GM12878 (cell line): ENCODE data around the gene ITGB2. TPM values are rescaled to one million over a fixed set of nuclear protein-coding genes. Genes with fewer than 3 reads are reported as not detected.

Source experiments
- BHLHE40 ChIP-seq, 2 experiments: fragments of 450-650 bp in 1 of 2; IDR thresholded peaks; 2 replicates each; pipeline ENCODE4 v1.6.1; 2011 to 2017; ENCODE audit warnings: low read depth in 2 of 2, borderline replicate concordance in 1 of 2, improper control_type of control experiment in 1 of 2, low read length in 1 of 2, mild to moderate bottlenecking in 1 of 2
- CREM ChIP-seq: IDR thresholded peaks from 2 replicates; pipeline ENCODE4 v1.6.1; 2014; ENCODE audit warnings: antibody characterized with exemption, low read depth
- EGR1 ChIP-seq, 2 experiments: IDR thresholded peaks; 1 replicate in 1 of 2; 2 replicates in 1 of 2; pipeline ENCODE4 v1.6.1; 2011 to 2012; ENCODE audit warnings: low read depth in 2 of 2, low read length in 2 of 2, borderline replicate concordance in 1 of 2, mild to moderate bottlenecking in 1 of 2, moderate library complexity in 1 of 2
- EP300 ChIP-seq, 2 experiments: fragments of 150-350 bp in 1 of 2; IDR thresholded peaks; 2 replicates each; pipeline ENCODE4 v1.6.1; 2011 to 2012; ENCODE audit warnings: low read depth in 2 of 2, low read length in 2 of 2, borderline replicate concordance in 1 of 2, improper control_type of control experiment in 1 of 2, inconsistent platforms in 1 of 2; ENCODE audit not compliant: control insufficient read depth in 1 of 2
- FOXM1 ChIP-seq: IDR thresholded peaks from 2 replicates; pipeline ENCODE4 v1.6.1; 2012; ENCODE audit warnings: low read depth, mild to moderate bottlenecking, inconsistent platforms, low read length, moderate library complexity
- GATAD2B ChIP-seq: fragments of 450-650 bp; conservative IDR thresholded peaks from 2 replicates; pipeline ENCODE4 v1.6.1; 2017; ENCODE audit warnings: low read depth, mild to moderate bottlenecking, moderate library complexity
- IKZF1 ChIP-seq: fragments of 450-650 bp; conservative IDR thresholded peaks from 2 replicates; pipeline ENCODE4 v1.6.1; 2017; ENCODE audit warnings: antibody characterized with exemption, mild to moderate bottlenecking
- JUNB ChIP-seq: IDR thresholded peaks from 2 replicates; pipeline ENCODE4 v1.6.1; 2016; ENCODE audit warnings: antibody characterized with exemption, mild to moderate bottlenecking
- MEF2B ChIP-seq: fragments of 450-650 bp; IDR thresholded peaks from 2 replicates; pipeline ENCODE4 v1.6.1; 2018; ENCODE audit warnings: mild to moderate bottlenecking, moderate library complexity; ENCODE audit not compliant: partially characterized antibody, poor library complexity, severe bottlenecking
- NBN ChIP-seq: fragments of 450-650 bp; IDR thresholded peaks from 2 replicates; pipeline ENCODE4 v1.6.1; 2016
- RFX5 ChIP-seq: IDR thresholded peaks from 2 replicates; pipeline ENCODE4 v1.6.1; 2011; ENCODE audit warnings: low read depth, low read length, improper control_type of control experiment
- SIN3A ChIP-seq: IDR thresholded peaks from 2 replicates; pipeline ENCODE4 v1.6.1; 2012; ENCODE audit warnings: low read depth, low read length, improper control_type of control experiment
- SMARCA5 ChIP-seq: fragments of 450-650 bp; IDR thresholded peaks from 2 replicates; pipeline ENCODE4 v1.6.1; 2017; ENCODE audit warnings: mild to moderate bottlenecking
- SP1 ChIP-seq: IDR thresholded peaks from one replicate; pipeline ENCODE4 v1.6.1; 2011; ENCODE audit warnings: low read depth, low read length
- ZNF207 ChIP-seq: fragments of 450-650 bp; IDR thresholded peaks from 2 replicates; pipeline ENCODE4 v1.6.1; 2014; ENCODE audit warnings: antibody characterized with exemption, mild to moderate bottlenecking, borderline replicate concordance
- ZNF384 ChIP-seq: IDR thresholded peaks from 2 replicates; pipeline ENCODE4 v1.6.1; 2012; ENCODE audit warnings: low read depth, mild to moderate bottlenecking, low read length, improper control_type of control experiment, borderline replicate concordance
- polyA plus RNA-seq, 11 experiments: library from polyadenylated mRNA; depleted of rRNA in 4 of 11; unstranded in 6 of 11; stranded (reverse) in 5 of 11; fragments of >200 nt; fragmentation: Nextera tagmentation in 4 of 11; fragmentation: Illumina TruSeq in 1 of 11; extraction: Ambion mirVana in 4 of 11; extraction: Trizol in 1 of 11; gene quantifications; 1 replicate in 1 of 11; 2 replicates in 10 of 11; pipeline versions ENCODE4 v1.2.1 to v1.2.3, GENCODE V29; 2011 to 2016; ENCODE audit warnings: inconsistent platforms in 2 of 11, missing spikeins in 2 of 11, low read depth in 1 of 11
- total RNA-seq, 4 experiments: library from RNA; depleted of rRNA in 3 of 4; stranded (reverse); fragments of >200 nt in 3 of 4; fragmentation: Illumina TruSeq in 1 of 4; extraction: Trizol in 1 of 4; gene quantifications; 2 replicates each; pipeline versions ENCODE4 v1.2.1 to v1.2.3, GENCODE V29; 2013 to 2021
- TF ChIP-seq, protein P1 (sequence below): fragments of 450-650 bp; IDR thresholded peaks from 2 replicates; pipeline ENCODE4 v1.6.1; 2017; ENCODE audit warnings: mild to moderate bottlenecking, low read depth, inconsistent platforms; ENCODE audit not compliant: poor library complexity, severe bottlenecking
- TF ChIP-seq, protein P2 (sequence below): fragments of 450-650 bp; IDR thresholded peaks from 2 replicates; pipeline ENCODE4 v1.6.1; 2017; ENCODE audit warnings: mild to moderate bottlenecking, moderate library complexity
- TF ChIP-seq, protein P3 (sequence below): IDR thresholded peaks from 2 replicates; pipeline ENCODE4 v1.6.1; 2012; ENCODE audit warnings: low read depth, low read length, improper control_type of control experiment

ITGB2 gene
- total and polyA plus RNA-seq, 10 of the 15 experiments (the other 5 are each of a cell fraction or from before 2014, with no cell fraction given): 8.0 to 172 (median 58.9) TPM

DNA sequence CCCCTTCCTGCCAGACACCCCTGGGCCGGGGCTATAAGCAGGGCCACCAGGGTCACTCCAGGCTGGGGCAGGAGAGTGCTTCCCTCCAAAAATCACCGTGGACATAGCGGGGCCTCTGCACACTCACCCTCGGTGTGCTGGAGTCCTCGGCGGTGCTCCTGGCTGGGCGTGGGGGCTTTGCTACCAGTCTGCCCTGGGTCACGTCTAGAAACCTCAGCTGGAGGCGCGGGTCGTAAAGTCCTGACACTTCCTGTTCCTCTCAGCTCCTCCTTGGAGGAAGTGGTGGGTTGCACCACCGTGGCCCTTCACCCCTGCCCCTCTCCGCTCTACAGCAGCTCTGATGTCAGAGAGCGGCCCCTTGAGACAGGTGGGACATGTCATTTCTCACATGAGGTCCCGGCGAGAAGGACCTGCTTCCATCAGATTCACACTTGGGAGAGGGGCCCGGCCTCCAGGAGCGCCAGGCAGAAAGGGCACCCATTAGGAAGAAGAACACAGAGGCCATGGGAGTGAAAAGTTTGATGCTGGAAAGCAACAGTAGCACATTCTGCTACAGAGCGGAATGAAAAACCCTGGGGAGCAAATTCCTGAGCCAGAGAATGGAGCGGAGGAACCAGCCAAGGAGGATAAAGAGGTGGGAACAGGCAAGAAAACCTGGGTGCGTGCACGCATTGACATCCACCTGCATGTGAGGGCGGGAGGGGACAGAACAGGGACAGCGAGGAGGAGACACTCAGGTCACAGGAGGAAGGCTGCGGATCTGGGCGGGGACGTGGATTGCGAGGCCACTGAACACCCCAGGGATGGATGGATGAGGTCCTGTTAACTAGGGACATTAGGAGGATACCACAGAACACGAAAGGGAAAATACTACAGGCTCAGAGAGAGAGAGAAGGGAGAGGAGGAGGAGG, at the start of gene ITGB2 (continued):
- peak; percentile 51; the same call in 1 of the 2 replicates for TF ChIP-seq CREM
- TF ChIP-seq RFX5: no peak
- no peak for TF ChIP-seq ZNF384
- peak; percentile 94 for TF ChIP-seq IKZF1
- TF ChIP-seq SIN3A: peak; percentile 80
- TF ChIP-seq, protein P1, sequence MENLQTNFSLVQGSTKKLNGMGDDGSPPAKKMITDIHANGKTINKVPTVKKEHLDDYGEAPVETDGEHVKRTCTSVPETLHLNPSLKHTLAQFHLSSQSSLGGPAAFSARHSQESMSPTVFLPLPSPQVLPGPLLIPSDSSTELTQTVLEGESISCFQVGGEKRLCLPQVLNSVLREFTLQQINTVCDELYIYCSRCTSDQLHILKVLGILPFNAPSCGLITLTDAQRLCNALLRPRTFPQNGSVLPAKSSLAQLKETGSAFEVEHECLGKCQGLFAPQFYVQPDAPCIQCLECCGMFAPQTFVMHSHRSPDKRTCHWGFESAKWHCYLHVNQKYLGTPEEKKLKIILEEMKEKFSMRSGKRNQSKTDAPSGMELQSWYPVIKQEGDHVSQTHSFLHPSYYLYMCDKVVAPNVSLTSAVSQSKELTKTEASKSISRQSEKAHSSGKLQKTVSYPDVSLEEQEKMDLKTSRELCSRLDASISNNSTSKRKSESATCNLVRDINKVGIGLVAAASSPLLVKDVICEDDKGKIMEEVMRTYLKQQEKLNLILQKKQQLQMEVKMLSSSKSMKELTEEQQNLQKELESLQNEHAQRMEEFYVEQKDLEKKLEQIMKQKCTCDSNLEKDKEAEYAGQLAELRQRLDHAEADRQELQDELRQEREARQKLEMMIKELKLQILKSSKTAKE: peak; percentile 15
- TF ChIP-seq NBN: no peak; the same call in 1 of the 2 replicates
- peak; percentile 79 for TF ChIP-seq MEF2B
- no peak for TF ChIP-seq FOXM1
- peak; percentile 24 to 55; a peak in 1 of 4 replicates for TF ChIP-seq EP300 (IDR thresholded peaks at IDR 0.05; ENCODE audit: borderline replicate concordance in 1 of 2, control insufficient read depth in 1 of 2, low read depth in 2 of 2, low read length in 2 of 2)
- TF ChIP-seq SP1: no peak
- TF ChIP-seq, protein P2, sequence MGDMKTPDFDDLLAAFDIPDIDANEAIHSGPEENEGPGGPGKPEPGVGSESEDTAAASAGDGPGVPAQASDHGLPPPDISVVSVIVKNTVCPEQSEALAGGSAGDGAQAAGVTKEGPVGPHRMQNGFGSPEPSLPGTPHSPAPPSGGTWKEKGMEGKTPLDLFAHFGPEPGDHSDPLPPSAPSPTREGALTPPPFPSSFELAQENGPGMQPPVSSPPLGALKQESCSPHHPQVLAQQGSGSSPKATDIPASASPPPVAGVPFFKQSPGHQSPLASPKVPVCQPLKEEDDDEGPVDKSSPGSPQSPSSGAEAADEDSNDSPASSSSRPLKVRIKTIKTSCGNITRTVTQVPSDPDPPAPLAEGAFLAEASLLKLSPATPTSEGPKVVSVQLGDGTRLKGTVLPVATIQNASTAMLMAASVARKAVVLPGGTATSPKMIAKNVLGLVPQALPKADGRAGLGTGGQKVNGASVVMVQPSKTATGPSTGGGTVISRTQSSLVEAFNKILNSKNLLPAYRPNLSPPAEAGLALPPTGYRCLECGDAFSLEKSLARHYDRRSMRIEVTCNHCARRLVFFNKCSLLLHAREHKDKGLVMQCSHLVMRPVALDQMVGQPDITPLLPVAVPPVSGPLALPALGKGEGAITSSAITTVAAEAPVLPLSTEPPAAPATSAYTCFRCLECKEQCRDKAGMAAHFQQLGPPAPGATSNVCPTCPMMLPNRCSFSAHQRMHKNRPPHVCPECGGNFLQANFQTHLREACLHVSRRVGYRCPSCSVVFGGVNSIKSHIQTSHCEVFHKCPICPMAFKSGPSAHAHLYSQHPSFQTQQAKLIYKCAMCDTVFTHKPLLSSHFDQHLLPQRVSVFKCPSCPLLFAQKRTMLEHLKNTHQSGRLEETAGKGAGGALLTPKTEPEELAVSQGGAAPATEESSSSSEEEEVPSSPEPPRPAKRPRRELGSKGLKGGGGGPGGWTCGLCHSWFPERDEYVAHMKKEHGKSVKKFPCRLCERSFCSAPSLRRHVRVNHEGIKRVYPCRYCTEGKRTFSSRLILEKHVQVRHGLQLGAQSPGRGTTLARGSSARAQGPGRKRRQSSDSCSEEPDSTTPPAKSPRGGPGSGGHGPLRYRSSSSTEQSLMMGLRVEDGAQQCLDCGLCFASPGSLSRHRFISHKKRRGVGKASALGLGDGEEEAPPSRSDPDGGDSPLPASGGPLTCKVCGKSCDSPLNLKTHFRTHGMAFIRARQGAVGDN: peak; percentile 82
- peak in 1 of 2 experiments; percentile 39; a peak in 1 of 3 replicates for TF ChIP-seq EGR1 (IDR thresholded peaks at IDR 0.05; ENCODE audit: borderline replicate concordance in 1 of 2, low read depth in 2 of 2, low read length in 2 of 2)
- no peak for TF ChIP-seq JUNB
- TF ChIP-seq GATAD2B: peak; percentile 84; the same call in 1 of the 2 replicates
- no peak for TF ChIP-seq ZNF207
- TF ChIP-seq SMARCA5: no peak
- TF ChIP-seq, protein P3, sequence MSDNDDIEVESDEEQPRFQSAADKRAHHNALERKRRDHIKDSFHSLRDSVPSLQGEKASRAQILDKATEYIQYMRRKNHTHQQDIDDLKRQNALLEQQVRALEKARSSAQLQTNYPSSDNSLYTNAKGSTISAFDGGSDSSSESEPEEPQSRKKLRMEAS: peak; percentile 2
- peak; percentile 40 to 71; a peak in 3 of 4 replicates for TF ChIP-seq BHLHE40 (IDR thresholded peaks at IDR 0.05; ENCODE audit: borderline replicate concordance in 1 of 2, low read depth in 2 of 2, low read length in 1 of 2)
